ENCODE measurements around the gene PLAAT3.
"Not testable (repeated sequence)": the region's sequence is repeated elsewhere in the genome, so short reads cannot be mapped to it uniquely, and the experiment has no call there.

PLAAT3 gene

GRCh38 chr11:63535734-63536133 lies 78.5 kb downstream of the PLAAT3 start:
- peak; percentile 47 for DNase-seq

GRCh38 chr11:63534895-63535461 lies 79.3 kb downstream of the PLAAT3 start:
- DNase-seq: peak; percentile 50

- no peak for DNase-seq
Measured at GRCh38 chr11:63534076-63534475, 80.2 kb downstream of the PLAAT3 start.

DNA sequence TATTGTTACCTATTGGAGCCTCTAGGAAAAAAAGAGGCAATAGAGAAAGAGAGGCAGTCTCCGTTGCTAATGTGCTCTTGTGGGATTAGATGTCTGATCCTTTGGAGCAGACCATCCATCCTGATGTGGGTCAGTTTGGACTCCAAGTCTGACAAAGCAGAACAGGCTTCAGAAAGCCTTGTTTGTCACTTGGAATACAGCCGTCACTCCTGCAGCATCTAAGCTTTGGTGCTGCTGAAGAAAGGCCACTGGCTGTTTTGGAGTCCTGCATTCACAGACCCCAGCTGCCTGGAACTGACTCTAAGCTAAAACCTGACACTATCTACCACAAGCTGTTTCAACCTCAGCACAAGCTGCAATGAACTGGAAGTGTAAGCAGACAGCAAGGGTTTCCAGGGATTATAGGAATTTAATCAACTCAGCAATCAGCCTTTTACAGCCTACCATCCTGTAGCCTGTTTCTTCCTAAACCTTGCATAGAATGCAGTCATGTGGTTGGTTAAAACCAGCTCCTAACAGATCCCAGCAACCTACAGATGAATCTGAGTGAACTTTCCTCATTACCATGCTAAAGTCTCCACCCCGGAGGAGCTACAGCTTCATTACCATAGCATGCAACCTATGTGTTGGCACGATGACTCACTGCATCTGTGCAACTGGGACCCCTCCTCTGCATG lies 81.3 kb downstream of the PLAAT3 start:
- DNase-seq: no peak

DNA sequence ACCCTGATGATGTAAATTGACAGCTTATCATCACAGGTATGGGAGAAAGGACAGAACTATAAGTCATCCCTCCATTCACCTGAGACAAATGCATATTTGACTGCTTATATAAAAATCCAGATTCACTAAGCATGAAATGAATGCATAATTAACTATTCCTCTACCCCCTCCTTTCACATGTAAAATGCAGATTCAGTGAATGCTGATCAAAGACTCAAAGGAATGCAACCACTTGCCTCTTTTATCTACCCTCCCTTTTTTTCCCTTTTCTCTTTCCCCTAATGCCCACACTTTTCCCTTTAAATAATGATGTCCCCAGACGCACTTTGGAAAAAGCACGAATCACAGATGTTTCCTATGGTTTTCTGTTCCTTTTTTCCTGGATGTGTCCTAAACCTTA lies 82.1 kb downstream of the PLAAT3 start:
- no peak for DNase-seq

DNA sequence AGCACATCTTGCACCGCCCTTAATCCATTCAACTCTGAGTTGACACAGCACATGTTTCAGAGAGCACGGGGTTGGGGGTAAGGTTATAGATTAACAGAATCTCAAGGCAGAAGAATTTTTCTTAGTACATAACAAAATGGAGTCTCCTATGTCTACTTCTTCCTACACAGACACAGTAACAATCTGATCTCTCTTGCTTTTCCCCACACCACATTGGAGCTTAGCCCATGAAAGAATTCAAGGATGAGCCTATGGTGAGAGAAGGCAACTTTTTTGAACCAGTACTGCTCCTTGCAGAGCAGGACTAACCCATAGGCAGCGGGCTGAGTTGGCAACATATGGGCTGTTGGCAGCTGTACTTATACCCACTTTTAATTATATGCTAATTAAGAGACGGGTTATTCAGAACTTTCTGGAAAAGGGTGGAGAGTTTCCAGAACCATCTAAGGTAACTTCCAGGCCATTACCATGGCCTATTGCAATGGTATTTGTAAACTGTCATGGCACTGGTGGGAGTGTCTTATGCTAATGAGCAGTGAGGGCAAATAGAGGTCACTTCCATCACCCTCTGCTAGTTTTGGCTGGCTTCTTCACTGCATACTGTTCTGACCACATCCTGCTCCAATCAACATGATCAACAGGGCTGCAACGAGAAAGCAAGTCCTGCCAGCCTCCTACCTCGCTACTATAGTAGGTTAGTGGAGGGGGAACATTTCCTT lies 83.0 kb downstream of the PLAAT3 start:
- DNase-seq: peak; percentile 87

GRCh38 chr11:63530021-63530420 lies 84.2 kb downstream of the PLAAT3 start:
- DNase-seq: no peak

- not testable (repeated sequence) for DNase-seq
Measured at GRCh38 chr11:63529373-63529772, 84.9 kb downstream of the PLAAT3 start.

DNA sequence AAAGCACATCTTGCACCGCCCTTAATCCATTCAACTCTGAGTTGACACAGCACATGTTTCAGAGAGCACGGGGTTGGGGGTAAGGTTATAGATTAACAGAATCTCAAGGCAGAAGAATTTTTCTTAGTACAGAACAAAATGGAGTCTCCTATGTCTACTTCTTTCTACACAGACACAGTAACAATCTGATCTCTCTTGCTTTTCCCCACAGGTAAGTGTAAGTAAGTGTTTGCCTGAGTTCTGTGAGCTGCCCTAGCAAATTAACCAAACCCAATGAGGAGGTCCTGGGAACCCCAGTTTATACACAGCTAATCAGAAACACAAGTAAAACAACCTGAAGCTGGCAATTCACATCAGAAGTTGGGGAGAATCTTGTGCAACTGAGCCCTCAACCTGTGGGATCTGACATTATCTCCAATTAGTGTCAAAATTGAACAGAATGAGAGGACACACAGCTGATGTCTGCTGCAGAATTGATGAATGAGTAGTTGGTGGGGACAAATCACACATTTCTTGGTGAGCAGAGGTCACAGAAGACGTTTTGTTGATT lies 85.4 kb downstream of the PLAAT3 start:
- DNase-seq: not testable (repeated sequence)

GRCh38 chr11:63528156-63528555 lies 86.1 kb downstream of the PLAAT3 start:
- not testable (repeated sequence) for DNase-seq

DNA sequence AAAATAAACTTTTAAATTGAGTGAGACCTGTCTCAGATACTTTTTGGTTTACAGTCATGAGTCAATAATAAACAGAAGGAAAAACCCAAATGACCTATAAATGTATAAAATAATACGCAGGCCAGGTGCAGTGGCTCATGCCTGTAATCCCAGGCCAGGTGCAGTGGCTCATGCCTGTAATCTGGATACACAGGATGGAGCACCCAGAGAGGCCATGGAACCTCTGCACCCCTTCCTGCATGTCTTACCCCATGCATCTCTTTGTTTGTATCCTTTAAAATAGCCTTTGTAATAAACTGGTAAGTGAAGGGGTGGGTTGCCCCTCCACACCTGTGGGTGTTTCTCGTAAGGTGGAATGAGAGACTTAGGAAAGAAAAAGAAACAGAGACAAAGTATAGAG lies 86.6 kb downstream of the PLAAT3 start:
- DNase-seq: no peak

All from CD4-positive, alpha-beta T cell treated with Interleukin-10 for 1 hour (primary cell).